Measurements from ENCODE around the gene NLRP3. TPM values are rescaled to one million over a fixed set of nuclear protein-coding genes. Genes with fewer than 3 reads are reported as not detected.
"Not testable (repeated sequence)": the region's sequence is repeated elsewhere in the genome, so short reads cannot be mapped to it uniquely, and the experiment has no call there.

NLRP3 gene
- total RNA-seq, 4 donors from 2014 or later = 0.57 to 2.3 (median 1.8) TPM

- no peak overlapping the region for H3K27ac ChIP-seq
- H3K4me1 ChIP-seq = peaks cover 0 to 29% (median 2%) of the 10 kb centered on the region in 3 donors
- intact Hi-C loops (cut with DNase I) = no loop called here
- no peak for TF ChIP-seq POLR2A (IDR thresholded peaks at IDR 0.05)
- TF ChIP-seq, protein P1, sequence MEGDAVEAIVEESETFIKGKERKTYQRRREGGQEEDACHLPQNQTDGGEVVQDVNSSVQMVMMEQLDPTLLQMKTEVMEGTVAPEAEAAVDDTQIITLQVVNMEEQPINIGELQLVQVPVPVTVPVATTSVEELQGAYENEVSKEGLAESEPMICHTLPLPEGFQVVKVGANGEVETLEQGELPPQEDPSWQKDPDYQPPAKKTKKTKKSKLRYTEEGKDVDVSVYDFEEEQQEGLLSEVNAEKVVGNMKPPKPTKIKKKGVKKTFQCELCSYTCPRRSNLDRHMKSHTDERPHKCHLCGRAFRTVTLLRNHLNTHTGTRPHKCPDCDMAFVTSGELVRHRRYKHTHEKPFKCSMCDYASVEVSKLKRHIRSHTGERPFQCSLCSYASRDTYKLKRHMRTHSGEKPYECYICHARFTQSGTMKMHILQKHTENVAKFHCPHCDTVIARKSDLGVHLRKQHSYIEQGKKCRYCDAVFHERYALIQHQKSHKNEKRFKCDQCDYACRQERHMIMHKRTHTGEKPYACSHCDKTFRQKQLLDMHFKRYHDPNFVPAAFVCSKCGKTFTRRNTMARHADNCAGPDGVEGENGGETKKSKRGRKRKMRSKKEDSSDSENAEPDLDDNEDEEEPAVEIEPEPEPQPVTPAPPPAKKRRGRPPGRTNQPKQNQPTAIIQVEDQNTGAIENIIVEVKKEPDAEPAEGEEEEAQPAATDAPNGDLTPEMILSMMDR (IDR thresholded peaks at IDR 0.05) = no peak
- no peak overlapping the region for H3K4me3 ChIP-seq
- H3K27me3 ChIP-seq = peaks cover 0 to 25% (median 0%) of the 10 kb centered on the region in 4 donors
- no peak for DNase-seq
- H3K9me3 ChIP-seq = no peaks in the 10 kb centered on the region
- WGBS, 2 donors = 72 to 74% methylated on average over 15 to 16 of the region's 16 CpGs
- H3K36me3 ChIP-seq = no peaks in the 10 kb centered on the region
Observed at GRCh38 chr1:247370786-247371732, 44.9 kb upstream of the NLRP3 start.

GRCh38 chr1:247371801-247372259, 44.1 kb upstream of the NLRP3 start:
- H3K4me1 ChIP-seq = peaks cover 0 to 29% (median 2%) of the 10 kb centered on the region in 3 donors
- intact Hi-C loops (cut with DNase I) = no loop called here
- no peaks in the 10 kb centered on the region for H3K36me3 ChIP-seq
- H3K9me3 ChIP-seq = no peaks in the 10 kb centered on the region
- 86 to 88% methylated on average over 16 of the region's 16 CpGs for whole genome bisulfite sequencing, 2 donors
- H3K27me3 ChIP-seq = peaks cover 0 to 19% (median 0%) of the 10 kb centered on the region in 4 donors
- no peak overlapping the region for H3K4me3 ChIP-seq
- TF ChIP-seq, protein P1 (IDR thresholded peaks at IDR 0.05) = no peak
- no peak for TF ChIP-seq POLR2A (IDR thresholded peaks at IDR 0.05)
- no peak for DNase-seq
- no peak overlapping the region for H3K27ac ChIP-seq

DNA sequence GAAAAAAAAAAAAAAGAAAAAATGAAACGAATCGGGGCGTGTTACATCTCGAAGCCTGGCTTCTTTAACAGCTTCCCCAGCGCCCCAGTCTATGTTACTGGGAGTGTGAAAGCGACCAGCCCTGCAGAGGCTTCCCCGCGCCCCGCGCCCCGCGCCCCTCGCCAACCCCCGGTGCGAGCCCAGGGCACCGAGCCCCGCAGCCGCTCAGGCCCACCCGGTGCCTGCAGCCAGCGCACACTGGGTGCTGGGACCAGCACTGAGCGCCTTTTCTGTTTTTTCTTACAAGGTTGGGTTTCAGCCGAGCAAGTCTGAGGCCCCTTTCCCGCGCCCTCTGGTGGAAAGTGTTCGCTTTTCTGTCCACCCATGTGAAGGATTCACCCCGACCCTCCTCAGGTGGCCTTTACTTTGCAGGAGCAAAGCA, 42.2 kb upstream of the NLRP3 start:
- Histone ChIP-seq H3K27me3 (peaks cover 0 to 19% (median 0%) of the 10 kb centered on the region in 4 donors), H3K36me3 (no peaks in the 10 kb centered on the region), H3K9me3 (no peaks in the 10 kb centered on the region), H3K4me3 (peak overlapping the region in 2 of 4 donors; percentile 50 to 61), H3K27ac (no peak overlapping the region), H3K4me1 (peaks cover 0 to 26% (median 2%) of the 10 kb centered on the region in 3 donors)
- TF ChIP-seq, protein P1 (IDR thresholded peaks at IDR 0.05) = peak in 4 of 6 experiments; percentile 32 to 49 (median 36)
- no peak for TF ChIP-seq POLR2A (IDR thresholded peaks at IDR 0.05)
- no peak for DNase-seq
- intact Hi-C loops (cut with DNase I) = no loop called here
- 12 to 21% methylated on average over 15 to 19 of the region's 26 CpGs for WGBS, 2 donors

DNA sequence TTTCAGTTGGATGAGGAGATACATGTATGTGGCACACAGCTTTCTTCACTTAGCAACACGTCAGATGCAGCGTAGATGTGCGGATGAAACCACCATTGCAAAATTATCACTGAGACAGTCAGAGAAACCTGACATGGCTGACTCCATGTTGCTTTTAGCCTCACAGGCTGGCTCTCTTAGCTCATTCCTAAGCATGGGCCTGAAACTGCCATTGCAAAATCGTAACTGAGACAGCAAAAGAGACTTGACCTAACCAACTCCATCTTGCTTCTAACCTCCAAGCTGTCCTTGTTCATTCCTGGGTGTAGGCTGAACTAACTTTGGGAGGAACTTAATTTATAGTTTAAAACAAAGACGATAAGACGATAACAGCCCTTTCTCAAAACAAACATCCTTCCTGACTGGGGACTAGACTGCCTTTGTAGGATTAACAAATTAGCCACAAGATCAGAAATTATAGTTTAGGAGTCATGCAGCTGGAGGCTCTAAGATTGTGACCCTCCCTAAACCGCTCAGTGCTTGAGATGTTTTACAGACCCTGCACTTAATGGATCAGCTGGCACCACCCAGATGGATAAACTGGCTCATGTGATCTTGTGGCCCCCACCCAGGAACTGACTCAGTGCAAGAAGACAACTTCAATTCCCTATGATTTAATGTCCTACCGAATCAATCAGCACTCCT, 41.2 kb upstream of the NLRP3 start:
- H3K9me3 ChIP-seq; H3K4me3 ChIP-seq; H3K36me3 ChIP-seq; intact Hi-C loops (cut with DNase I); H3K27ac ChIP-seq; DNase-seq: not testable (repeated sequence)
- H3K4me1 ChIP-seq = peaks cover 0 to 15% (median 2%) of the 10 kb centered on the region in 3 donors
- 80 to 84% methylated on average over 8 of the region's 8 CpGs for WGBS, 2 donors
- peaks cover 0 to 19% (median 0%) of the 10 kb centered on the region in 4 donors for H3K27me3 ChIP-seq

GRCh38 chr1:247375747-247376146, 40.2 kb upstream of the NLRP3 start:
- H3K4me1 ChIP-seq = peaks cover 0 to 14% (median 2%) of the 10 kb centered on the region in 3 donors
- WGBS, 2 donors = 86 to 88% methylated on average over 11 to 13 of the region's 14 CpGs
- no peak overlapping the region for H3K27ac ChIP-seq
- intact Hi-C loops (cut with DNase I) = no loop called here
- H3K36me3 ChIP-seq = no peaks in the 10 kb centered on the region
- H3K9me3 ChIP-seq = no peaks in the 10 kb centered on the region
- H3K4me3 ChIP-seq = no peak overlapping the region
- no peak for DNase-seq
- H3K27me3 ChIP-seq = peaks cover 0 to 19% (median 0%) of the 10 kb centered on the region in 4 donors
- TF ChIP-seq POLR2A (IDR thresholded peaks at IDR 0.05) = no peak
- TF ChIP-seq, protein P1 (IDR thresholded peaks at IDR 0.05) = no peak

Measured in esophagus squamous epithelium (tissue), 5 donors.